Measurements from ENCODE around the gene PPP6R1.

GRCh38 chr19:55229145-55229788 lies 29.6 kb downstream of the PPP6R1 start:
- TF ChIP-seq FOXP2 (optimal IDR thresholded peaks at IDR 0.05; ENCODE audit: control extremely low read depth, extremely low read length, insufficient read depth) = no peak
- no peak for TF ChIP-seq EZH2 (IDR thresholded peaks at IDR 0.05)
